HEK293 (cell line): ENCODE data around the gene EIF2A.

Experiments
- CTCF ChIP-seq: fragments of 450-650 bp; formaldehyde crosslinking; IDR thresholded peaks from 2 replicates; pipeline ENCODE4 v1.5.1; 2016; ENCODE audit warnings: missing biosample characterization, missing genetic modification characterization
- KLF16 ChIP-seq: fragments of 450-650 bp; formaldehyde crosslinking; IDR thresholded peaks from 2 replicates; pipeline ENCODE4 v1.5.1; 2017; ENCODE audit warnings: missing biosample characterization, missing genetic modification characterization

GRCh38 chr3:150583028-150583427 lies 36.4 kb downstream of the EIF2A start:
- TF ChIP-seq CTCF (tag by site-specific recombination), result no peak
- no peak for TF ChIP-seq KLF16 (tag by site-specific recombination)
